ENCODE data around the gene HOXB6.

Gene HOXB6

DNA sequence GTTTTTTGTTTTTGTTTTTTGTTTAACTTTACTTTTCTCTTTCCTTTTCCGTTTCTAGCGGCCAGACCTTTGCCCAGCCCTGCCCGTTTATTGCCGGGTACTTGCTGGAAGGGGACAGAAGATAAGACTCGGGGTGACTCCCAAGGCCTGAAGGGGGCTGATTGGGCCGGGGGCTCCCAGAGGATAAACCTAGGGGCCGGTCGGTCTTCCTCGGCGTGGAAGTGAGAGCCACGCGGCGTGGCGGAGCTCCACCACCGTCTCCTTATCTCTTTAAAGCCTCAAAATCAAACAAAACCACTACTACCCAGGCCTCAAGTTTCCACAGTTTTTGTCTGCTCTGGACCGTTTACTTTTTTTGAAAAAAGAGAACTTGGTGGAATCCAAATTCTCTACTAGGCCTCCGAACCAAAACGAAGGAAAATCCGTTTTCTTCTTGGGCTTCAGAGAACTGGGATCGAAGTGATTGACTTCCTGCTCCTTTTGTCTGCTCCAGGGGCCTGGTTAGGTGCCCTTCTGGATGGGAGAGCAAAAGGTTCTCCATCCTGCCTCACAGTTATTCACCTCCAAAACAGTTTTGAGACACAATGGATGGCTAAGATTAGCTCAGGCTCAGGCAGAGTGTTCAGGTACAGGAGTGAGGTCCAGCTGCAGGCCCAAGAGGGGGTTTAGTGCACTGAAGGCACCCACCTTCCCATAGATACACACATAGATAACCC lies 29.9 kb upstream of the HOXB6 start:
- DNase-seq, result no peak

DNA sequence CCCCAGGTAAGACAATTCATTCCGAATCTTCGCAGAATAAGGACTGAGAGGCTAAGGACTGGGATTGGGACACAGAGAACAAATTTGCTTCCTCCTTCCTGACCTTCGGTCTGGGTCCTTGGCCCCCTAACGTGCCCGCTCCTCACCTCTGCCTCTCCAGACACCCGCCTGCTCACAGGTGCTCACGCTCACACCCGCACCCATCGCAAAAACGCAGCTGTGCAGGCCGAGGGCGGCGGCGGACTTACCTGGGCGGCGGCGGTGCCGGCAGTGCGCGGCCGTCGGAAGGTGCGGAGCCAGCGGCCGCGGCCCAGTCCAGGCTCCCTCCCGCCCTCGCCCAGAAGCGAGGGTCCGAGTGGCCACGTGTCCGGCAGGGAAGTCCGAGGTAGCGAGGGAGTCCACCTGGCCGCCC lies 28.5 kb upstream of the HOXB6 start:
- no peak for DNase-seq

DNA sequence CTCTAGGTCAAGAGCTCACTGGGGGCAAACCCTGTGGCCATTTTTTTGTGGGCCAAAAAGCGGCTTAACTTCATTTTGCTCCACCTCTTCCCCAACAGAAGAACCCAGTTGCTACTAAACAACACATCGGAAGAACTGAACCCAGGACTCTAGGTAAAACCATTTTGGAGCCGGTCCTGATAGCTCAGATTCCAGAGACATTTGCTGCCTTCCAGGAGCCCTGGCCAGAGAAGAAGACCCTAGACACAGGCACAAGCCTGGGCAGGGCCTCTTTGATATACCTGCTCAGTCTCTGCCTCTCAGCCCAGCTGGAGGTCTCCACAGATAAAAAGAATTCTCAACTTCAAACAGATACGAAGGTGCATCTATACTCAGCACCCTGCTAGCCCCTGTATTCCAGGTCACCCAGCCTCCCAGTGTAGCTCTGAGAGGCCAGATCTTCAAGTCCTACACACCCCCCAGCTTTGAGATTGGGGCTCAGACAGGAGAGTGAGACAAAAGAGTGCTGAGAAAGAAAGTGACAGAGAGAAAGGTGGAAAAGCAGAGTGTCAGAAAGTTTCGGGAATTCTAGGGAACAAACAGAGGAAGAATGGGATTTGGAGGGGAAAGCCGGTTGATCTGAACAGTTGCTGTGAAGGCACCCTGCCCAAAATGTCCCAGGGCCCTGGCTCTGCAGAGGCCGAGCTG lies 27.9 kb upstream of the HOXB6 start:
- no peak for DNase-seq

DNA sequence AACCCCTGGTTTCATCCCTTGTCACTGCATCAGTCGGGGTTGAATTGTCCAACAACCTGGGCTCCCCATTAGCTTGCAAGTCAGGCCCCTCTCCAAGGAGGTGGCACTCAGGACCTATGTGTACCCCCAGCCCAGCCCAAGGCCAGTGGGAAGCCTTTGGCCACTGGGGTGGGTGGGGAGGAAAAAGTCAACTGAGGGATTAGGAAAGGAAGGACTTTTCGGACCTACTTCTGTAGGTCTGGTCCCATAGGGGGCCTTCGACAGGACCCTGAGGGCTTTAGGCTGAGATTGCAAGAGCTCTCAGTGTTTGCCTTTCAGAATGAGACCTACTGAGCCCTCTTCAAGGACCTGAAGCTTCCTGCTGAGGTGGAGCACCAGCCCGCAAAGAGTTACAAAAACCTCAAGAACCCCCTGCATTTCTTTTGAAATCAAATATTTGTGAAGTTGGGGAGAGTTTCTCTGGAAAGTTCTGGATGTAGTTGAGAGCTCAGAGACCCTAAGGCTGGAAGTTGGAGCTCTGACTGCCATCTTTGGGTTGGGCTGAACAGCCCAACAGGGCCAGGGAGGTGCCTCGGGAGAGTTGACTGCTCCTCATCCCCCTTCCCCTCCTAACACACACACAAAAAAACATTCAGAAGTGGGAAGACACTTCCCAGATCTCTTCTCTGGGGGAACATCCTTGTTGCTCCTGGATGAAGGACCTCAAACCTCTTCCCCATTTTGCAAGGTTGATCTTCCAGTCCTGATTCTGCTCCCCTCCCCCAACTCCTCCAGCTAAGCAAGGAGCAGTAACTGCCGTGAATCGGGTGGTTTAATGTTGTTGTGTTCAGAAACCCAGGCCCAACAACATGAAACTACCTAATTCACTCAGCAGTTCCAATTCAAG lies 27.1 kb upstream of the HOXB6 start:
- no peak for DNase-seq

DNA sequence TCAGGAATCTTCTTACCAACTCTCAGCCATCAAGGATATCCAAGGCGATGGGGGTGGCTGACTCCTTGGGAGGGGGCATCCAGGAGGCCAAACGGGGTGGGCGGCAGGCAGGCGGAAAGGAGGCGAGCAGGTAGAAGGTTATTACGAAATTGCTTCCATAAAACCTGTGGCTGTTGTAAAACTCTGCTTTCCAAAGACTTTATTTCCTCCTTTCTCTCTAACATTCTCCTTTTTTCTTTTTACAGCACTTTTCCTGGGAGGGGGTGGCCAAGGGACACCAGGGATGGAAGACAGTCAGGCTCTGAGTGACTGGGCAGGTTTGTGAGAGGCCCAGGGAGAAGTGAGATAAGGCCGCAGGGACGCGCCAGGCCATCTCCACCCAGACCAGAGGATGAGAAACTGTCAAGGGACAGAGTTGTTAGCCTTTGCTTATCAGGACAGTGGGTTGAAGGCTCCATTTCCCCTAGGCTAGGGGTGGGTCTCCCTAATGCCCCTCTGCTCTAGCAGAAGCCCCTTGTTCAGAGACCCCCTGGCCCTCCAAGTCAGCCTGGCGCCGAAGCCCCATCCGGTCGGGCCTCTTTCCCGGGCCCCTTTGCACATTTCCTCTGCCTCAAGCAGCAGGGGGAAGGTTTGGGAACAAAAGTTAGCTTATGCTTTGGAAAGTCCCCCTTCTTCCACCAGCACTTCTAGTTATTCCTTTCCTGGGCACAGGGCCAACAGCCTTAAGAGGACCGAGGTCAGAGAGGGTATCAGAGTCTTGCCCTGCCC lies 26.3 kb upstream of the HOXB6 start:
- DNase-seq, result no peak

DNA sequence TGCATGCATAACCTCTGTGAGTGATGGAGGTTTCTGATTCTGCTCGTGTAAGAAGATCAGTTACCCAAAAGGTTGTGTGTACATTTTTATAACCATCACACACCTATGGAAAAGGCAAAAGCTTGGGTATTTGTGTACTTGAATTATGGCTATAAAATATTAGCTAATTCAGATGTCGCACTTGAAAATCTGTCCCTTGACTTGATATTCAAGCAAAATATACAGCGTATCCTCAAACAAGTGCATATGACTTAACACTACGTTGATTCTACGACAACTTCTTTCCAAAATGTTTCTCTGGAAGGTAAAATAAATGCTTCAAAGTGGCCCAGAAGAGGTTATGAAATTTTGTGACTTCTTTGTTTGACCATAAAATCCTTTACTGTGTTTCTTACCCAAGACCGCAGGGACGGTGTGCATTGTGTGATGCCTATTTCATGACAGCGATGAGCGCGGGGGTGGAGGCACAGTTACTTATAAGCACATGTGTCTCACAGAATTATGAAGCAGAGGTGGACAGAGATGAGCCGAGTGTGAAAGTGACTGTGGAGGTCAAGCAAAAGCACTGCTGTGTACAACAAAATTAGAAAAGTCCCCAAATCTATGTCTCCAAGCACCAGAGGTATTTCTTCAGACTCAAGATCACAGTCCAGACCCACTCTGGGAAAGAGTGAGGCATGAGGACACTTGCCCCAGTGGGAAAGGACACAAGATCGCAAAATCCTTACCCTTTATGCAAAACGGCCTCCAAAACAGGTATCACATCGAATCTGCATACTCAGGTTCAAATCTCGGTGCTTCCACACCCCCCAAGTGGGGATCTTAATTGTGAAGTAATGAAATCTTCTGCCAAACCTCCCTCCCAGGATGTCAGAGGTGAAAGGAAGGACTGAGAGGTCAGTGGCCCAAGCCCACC lies 25.5 kb upstream of the HOXB6 start:
- no peak for DNase-seq

DNA sequence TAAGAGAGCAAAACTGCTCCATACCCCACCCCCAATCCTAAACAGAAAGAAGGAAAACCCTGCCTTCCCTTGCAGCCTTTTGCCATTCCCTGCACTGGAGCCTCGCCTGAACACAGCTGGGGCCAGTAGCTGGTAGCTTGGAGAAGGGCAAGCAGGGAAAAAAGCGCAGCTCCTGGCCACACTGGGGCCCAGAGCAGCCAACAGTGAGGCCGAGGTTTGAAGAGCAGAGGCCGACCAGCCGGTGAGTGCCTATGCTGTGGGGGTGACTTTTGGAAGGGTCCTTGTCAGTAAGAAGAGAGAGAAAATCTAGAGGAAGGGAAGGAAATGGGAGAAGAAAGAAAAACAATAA lies 24.6 kb upstream of the HOXB6 start:
- no peak for DNase-seq

DNA sequence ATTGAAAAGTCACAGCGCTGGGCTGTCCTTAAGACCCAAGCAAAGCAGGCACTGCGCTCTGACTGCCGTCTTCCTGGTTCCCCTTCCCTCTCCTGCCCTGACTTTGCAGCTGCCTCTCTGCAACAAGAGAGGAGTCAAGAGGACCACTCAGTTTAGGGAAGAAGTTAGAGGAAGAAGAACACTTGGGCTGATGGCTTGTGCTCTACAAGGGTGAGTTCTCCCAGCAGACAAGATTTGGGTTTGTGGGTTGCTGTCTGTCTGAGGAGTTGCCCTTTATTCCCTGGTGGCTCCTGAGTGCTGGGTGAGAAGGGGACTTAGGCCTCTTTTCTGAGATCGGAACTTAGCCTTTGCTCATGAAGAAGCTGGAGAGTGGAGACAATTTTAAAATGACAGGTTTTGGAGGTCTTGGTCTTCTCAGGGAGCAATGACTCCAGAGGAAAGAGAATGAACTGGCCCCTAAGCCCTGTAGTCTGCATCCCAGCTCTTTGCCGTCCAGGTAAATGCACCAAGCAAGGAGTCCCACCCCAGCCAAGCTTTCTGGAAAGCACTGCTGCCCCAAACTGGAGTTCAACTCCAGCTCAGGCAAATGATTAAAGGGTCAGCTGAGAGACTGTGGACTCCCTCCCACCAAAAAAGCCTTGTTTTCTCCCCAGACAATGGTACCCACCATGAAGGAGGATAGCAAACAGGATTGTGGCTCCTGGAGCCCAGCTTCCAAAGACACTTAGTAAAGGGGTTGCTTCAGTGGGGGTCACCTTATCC lies 24.0 kb upstream of the HOXB6 start:
- DNase-seq, result no peak

DNA sequence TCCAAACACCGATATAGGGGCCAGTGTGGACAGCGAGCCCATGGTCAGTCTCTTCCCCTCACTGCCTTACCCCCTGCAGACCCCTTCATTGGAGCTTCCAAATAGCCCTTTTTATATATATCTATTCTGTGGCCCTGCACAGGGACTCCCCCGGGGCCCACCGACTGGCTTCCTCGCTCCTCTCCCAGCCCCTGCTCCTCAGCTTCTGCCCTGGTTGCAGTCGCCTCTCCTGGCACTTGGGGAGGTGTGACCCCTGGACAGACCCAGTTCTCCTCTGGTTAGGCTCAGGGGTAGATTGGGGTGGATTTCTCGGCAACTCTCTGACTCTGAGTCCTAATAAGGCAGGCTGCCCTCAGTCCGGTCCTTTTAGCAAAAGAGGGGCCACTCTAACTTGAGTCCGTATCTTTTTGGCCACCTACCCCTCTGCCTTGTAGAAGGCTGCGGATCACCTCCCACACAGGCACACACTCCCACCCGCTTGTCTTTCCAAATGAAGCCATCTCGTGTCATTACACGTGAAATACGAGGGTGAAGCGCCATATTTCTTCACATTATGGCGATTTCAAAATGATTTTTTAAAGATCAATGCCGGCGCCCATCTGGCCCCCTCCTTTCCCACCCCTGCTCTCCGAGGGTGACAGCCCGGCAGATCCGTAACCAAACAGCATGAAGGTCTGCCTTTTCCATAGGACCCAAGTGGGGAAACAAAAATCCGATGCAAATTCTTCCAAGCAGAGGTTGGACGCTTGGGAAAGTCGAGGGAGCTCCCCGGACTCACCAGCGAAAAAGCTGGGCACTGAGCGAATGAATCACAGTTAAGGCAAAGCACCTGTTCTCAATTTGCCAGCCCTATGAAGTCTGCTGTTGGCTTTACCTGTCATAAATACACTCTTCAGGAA lies 23.1 kb upstream of the HOXB6 start:
- no peak for DNase-seq

DNA sequence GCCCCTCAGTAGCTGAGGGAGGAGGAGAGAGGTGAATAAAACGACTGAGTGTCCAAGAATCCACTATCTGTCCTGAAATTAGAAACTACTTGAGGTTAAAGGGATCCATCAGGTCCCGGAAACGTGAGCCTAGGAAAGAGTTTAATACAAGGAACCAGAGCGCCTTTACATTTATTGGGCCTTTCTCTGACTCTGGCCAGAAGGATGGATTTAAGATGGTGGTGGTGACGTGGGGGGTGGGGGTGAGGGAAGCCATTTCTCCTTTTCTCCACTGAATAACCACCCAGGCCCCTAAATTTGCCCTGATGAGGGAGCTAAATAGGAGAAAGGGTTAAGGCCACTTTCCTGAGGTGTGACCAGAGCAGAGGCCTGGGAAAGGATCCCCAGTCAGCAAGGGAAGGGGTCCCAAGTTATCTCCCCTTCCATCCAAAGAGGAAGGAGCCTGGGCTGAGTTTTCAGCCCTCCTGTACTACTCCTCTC lies 22.4 kb upstream of the HOXB6 start:
- no peak for DNase-seq

DNA sequence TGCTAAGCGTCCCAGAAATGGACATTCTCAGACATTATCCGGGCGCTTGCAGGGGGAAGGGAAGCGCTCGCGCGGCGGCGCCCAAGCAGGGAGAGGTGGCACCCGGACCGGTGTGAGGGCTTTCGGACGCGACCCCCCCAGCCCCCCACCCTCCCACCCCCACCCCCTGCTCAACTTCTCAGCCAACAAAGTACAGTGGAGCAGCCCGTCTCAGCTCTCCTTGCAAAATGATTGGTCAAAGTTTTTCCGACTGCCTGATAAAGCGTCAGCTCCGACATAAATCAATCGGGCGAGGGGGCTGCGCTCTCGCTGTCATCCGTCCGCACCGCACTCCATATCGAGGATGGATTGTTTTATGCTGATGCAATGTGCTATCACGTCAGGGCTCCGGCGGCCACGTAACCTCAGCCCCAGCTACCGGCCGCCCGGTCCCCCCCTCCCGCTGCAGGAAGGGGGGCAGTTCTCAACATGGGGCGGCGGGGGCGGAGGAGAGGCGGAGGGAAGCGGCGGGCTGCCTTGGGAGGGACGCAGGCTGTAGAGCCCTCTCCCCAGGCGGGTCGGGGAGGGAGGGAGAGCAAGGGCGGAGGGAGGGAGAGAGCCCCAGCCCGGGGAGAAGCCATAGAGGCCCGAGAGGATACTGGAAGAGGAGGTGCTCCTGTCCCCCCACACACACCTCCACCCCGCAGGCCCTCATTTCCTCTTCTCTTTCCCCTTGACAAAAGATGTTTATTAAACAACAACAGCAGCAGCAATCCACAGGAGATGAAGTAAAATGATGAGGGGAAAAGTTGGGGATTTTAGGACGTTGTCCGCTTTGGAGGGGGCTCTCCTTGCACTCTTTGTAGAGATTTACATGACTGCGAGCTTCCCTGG lies 21.7 kb upstream of the HOXB6 start, which contains the start of gene HOXB9:
TSS of gene HOXB9 (minus strand) at position 114 of the 873 bp plus-strand sequence. CDS start at position 25, 89 bp downstream.
- peak; percentile 35 for DNase-seq

DNA sequence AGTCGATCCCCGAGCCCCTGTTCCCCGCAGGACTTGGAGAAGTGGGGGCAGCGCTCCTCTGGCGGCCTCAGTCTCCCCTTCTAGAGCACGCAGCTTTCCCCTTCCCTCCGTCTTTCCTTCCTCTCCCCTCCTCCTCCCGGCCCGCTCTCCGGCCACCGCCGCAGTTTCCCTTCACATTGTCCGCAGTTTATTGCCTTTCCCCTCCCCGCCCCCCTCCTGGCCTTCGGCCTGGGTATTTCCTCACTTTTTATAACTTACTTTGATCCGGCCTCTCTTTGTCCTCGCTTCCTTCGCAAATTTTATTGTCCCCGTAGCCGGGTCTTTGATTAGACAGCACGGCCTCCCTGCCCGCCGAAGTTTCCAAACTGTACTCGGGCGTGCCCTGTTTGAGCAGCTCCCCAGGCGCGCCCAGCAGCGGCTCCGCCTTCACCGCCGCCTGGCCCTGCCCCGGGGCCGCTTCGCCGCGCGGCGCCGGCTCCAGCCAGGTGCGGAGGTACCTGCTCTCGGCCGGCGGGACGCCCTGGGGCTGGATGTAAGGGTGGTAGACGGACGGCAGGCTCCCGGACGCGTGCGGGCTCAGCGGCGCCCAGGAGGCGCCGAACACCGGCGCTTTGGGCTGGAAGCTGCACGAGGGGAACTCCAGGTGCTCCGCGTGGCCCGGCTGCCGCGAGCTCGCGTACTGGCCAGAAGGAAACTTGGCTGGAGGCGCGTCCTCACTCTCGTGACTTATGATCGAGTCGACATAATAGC lies 20.9 kb upstream of the HOXB6 start:
- DNase-seq, result no peak

DNA sequence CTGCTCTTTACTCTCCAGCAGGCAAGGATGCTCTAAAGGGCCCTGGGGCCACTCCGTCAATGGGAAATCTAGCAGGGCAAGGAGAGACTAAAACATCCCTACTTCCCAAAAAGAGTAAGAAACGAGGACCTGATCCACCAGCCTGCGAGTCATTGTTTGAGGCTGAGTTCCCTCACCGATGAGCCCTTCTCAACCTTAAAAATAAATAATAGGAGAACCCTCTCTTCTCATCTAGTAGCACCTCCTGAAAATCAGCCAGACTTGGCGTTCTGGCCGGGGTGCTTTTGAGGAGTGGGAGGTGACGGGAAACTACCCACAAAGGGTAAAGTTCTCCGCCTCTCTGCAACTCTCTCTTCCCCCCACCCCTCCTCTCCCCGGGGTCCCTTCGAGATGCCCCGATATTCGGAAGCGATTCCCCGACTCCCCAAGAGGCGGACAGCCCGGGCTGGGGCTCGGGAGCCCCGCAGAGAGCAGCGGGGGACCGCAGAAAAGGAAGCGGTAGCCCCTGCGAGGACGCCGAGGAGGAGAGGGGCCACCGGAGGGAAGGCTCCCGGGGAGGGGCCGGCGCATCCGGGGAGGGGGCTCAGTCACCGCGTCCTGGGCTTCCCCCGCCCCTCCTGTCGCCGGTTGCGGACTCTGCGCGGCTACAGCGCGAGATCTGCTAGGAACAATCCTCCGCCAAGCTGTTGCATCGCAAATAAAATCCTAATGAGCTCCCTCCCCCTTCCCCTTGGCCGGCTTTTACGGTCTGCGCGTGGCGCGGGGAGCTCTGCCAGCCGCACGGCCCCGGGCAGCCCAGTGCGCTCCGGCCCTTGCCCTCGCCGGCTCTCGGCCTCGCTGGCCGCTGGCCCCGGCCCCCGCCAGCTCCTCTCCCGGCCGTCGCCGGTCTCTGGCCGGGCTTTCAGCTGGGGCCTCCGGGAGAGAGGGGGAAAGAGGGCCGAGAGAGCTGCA lies 20.0 kb upstream of the HOXB6 start:
- DNase-seq, result no peak

DNA sequence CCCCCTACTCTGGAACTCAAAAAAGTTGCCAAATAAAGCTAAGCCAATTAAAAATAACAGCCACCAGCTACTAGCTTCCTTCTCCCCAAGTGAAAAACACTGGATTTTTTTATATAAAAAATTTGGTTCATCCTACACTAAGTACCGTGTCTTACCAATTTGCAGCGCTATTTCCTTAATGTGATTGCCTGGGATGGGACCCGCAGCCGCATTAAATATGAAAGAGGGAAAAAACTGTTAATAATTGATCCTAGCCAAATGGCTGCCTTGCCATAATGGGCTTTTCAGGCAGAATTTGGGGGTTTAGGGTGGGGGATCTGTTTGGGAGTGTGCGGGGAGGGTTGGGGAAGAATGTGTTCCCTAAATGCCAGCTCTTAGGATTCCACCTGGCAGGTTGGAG lies 19.3 kb upstream of the HOXB6 start:
- DNase-seq, result no peak

DNA sequence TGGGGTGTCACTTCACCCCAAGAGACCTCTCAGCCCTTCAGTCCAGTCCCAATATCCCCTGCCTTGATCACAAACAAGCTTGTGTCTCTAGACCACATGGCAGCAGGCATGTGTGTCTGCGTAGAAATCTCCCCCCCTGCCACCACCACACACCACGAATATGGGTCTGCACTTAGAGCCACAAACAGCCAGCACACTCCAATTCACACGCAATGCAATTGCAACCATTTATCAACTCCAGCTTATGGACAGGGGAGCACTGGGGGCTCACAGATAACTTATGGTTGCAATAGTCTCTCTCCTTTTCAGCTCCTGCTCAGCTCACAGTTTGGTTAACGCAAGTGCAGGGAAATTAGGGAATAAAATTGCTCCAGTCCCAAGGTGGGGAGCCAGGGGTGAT lies 18.8 kb upstream of the HOXB6 start:
- no peak for DNase-seq

DNA sequence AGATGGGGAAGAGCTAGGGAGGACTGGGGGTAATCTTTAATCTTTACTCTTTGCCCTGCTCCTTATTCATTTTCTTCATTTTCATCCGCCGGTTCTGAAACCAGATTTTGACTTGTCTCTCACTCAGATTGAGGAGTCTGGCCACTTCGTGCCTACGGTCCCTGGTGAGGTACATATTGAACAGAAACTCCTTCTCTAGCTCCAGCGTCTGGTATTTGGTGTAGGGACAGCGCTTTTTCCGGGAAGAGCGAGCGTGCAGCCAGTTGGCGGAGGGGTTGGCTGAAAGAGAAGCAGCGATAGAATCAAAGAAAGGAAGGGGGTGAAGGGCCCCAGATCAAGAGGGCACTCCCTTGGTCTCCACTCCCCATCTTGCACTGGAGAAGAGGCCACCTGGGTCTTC lies 18.1 kb upstream of the HOXB6 start:
- no peak for DNase-seq

Data from fibroblast of skin of scalp (primary cell).